ENCODE data around the gene NAGLU. TPM values are rescaled to one million over a fixed set of nuclear protein-coding genes. Genes with fewer than 3 reads are reported as not detected.
A peak's percentile ranks its signal among the peaks of the same experiment; 100 is the strongest.

NAGLU gene
- total RNA-seq, 1 experiment from 2014 or later = 29.5 TPM

- BruUV-seq (replicated peaks) = no TSS peak
- ChIA-PET CTCF (interaction anchor here (0.5 to 2.6 kb wide), 4 partner anchors 76 to 199 kb away, joined by 3 to 10 read pairs (median 5); no protein-coding TSS in a partner anchor), POLR2A (interaction anchor here (0.6 to 4.1 kb wide), 8 partner anchors 15 to 1793 kb away, joined by 3 to 48 read pairs (median 16); partner anchors contain the start of genes CAVIN1 and NAGLU)
- no peak for DNase-seq (ENCODE audit: unreplicated experiment)
- Mint-ChIP-seq H3K36me3 (ENCODE audit: insufficient read depth, unreplicated experiment) (peaks cover 18% of the 10 kb centered on the region), H3K27me3 (ENCODE audit: insufficient read depth, unreplicated experiment) (no peaks in the 10 kb centered on the region), H3K4me1 (ENCODE audit: insufficient read depth, unreplicated experiment) (peaks cover 51% of the 10 kb centered on the region), H3K9me3 (ENCODE audit: unreplicated experiment) (no peaks in the 10 kb centered on the region), H3K4me3 (ENCODE audit: unreplicated experiment) (no peak overlapping the region), H3K27ac (ENCODE audit: low read depth, unreplicated experiment) (peak overlapping the region; percentile 98)
- TF ChIP-seq CTCF (IDR thresholded peaks at IDR 0.05; ENCODE audit: unreplicated experiment) = no peak
- intact Hi-C loops (cut with micrococcal nuclease) = no loop called here
Observed at GRCh38 chr17:42521036-42521435, 15.0 kb upstream of the NAGLU start.

- H3K4me1 Mint-ChIP-seq (ENCODE audit: insufficient read depth, unreplicated experiment) = peaks cover 51% of the 10 kb centered on the region
- H3K27me3 Mint-ChIP-seq (ENCODE audit: insufficient read depth, unreplicated experiment) = no peaks in the 10 kb centered on the region
- no peak for DNase-seq (ENCODE audit: unreplicated experiment)
- intact Hi-C loops (cut with micrococcal nuclease) = no loop called here
- H3K36me3 Mint-ChIP-seq (ENCODE audit: insufficient read depth, unreplicated experiment) = peaks cover 13% of the 10 kb centered on the region
- H3K9me3 Mint-ChIP-seq (ENCODE audit: unreplicated experiment) = no peaks in the 10 kb centered on the region
- no peak for TF ChIP-seq CTCF (IDR thresholded peaks at IDR 0.05; ENCODE audit: unreplicated experiment)
- CTCF ChIA-PET = no interaction called here
- POLR2A ChIA-PET = interaction anchor here (1.5 kb wide), 1 partner anchor 99 kb away, joined by 4 read pairs; the partner anchor contains the start of gene CAVIN1
- peak overlapping the region; percentile 98 for H3K27ac Mint-ChIP-seq (ENCODE audit: low read depth, unreplicated experiment)
- no peak overlapping the region for H3K4me3 Mint-ChIP-seq (ENCODE audit: unreplicated experiment)
- no TSS peak for BruUV-seq (replicated peaks)
Observed at GRCh38 chr17:42521666-42522262, 14.3 kb upstream of the NAGLU start.

- POLR2A ChIA-PET = interaction anchor here (1.5 kb wide), 1 partner anchor 99 kb away, joined by 4 read pairs; the partner anchor contains the start of gene CAVIN1
- DNase-seq (ENCODE audit: unreplicated experiment) = no peak
- Mint-ChIP-seq H3K9me3 (ENCODE audit: unreplicated experiment) (no peaks in the 10 kb centered on the region), H3K4me1 (ENCODE audit: insufficient read depth, unreplicated experiment) (peaks cover 55% of the 10 kb centered on the region), H3K36me3 (ENCODE audit: insufficient read depth, unreplicated experiment) (peaks cover 7% of the 10 kb centered on the region), H3K4me3 (ENCODE audit: unreplicated experiment) (no peak overlapping the region), H3K27me3 (ENCODE audit: insufficient read depth, unreplicated experiment) (no peaks in the 10 kb centered on the region), H3K27ac (ENCODE audit: low read depth, unreplicated experiment) (peak overlapping the region; percentile 98)
- intact Hi-C loops (cut with micrococcal nuclease) = no loop called here
- CTCF ChIA-PET = no interaction called here
- no peak for TF ChIP-seq CTCF (IDR thresholded peaks at IDR 0.05; ENCODE audit: unreplicated experiment)
- BruUV-seq (replicated peaks) = no TSS peak
Observed at GRCh38 chr17:42522263-42522790, 13.7 kb upstream of the NAGLU start.

- BruUV-seq (replicated peaks) = no TSS peak
- DNase-seq (ENCODE audit: unreplicated experiment) = no peak
- Mint-ChIP-seq H3K4me3 (ENCODE audit: unreplicated experiment) (no peak overlapping the region), H3K36me3 (ENCODE audit: insufficient read depth, unreplicated experiment) (peaks cover 6% of the 10 kb centered on the region), H3K27me3 (ENCODE audit: insufficient read depth, unreplicated experiment) (no peaks in the 10 kb centered on the region), H3K4me1 (ENCODE audit: insufficient read depth, unreplicated experiment) (peaks cover 52% of the 10 kb centered on the region), H3K27ac (ENCODE audit: low read depth, unreplicated experiment) (peak overlapping the region; percentile 98), H3K9me3 (ENCODE audit: unreplicated experiment) (no peaks in the 10 kb centered on the region)
- ChIA-PET POLR2A (interaction anchor here (0.7 to 1.5 kb wide), 2 partner anchors 16 to 100 kb away, joined by 3 to 4 read pairs; partner anchors contain the start of gene CAVIN1), CTCF (no interaction called here)
- no peak for TF ChIP-seq CTCF (IDR thresholded peaks at IDR 0.05; ENCODE audit: unreplicated experiment)
- intact Hi-C loops (cut with micrococcal nuclease) = no loop called here
Observed at GRCh38 chr17:42522798-42523278, 13.2 kb upstream of the NAGLU start.

Measured in MCF 10A (cell line).